ENCODE measurements around the gene TMEM179B.
A peak's percentile ranks its signal among the peaks of the same experiment; 100 is the strongest.
"Not testable (repeated sequence)": the region's sequence is repeated elsewhere in the genome, so short reads cannot be mapped to it uniquely, and the experiment has no call there.

Gene TMEM179B

DNA sequence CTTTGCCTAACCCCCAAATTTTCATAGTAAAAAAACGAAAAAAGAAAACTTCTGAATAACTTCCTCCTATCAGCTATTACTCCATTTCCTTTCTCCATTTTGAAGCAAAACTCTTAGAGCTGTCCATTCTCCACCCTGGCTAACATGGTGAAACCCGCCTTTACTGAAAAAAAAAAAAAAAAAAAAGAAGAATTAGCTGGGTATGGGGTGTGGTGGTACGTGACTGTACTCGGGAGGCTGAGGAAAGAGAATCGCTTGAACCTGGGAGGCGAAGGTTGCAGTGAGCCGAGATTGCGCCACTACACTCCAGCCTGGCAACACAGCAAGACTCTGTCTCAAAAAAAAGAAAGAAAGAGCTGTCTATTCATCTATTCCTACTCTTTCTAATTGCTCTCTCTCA lies 29.4 kb downstream of the TMEM179B start:
- no peak for DNase-seq
- Mint-ChIP-seq H3K4me3 (no peak overlapping the region), H3K27me3 (ENCODE audit: low read depth, poor library complexity) (no peaks in the 10 kb centered on the region)

DNA sequence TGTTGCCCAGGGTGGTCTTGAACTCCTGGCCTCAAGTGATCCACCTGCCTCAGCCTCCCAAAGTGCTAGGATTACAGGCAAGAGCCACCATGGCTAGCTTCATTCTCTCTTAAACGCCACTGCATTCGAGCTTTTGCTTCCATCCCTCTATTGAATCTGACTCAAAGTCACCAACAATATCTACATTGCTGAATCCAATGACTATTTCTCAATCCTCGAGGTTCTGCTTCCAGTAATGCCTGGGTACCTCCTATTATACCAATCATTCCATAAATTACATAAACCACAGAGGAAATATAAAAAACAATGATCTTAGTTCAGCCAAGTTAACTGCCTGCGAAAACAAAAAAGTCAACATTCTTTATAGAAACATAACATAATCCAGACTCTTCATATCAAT lies 29.9 kb downstream of the TMEM179B start:
- no peak overlapping the region for H3K27ac Mint-ChIP-seq
- no peak overlapping the region for H3K4me3 Mint-ChIP-seq
- TF ChIP-seq, protein P1, sequence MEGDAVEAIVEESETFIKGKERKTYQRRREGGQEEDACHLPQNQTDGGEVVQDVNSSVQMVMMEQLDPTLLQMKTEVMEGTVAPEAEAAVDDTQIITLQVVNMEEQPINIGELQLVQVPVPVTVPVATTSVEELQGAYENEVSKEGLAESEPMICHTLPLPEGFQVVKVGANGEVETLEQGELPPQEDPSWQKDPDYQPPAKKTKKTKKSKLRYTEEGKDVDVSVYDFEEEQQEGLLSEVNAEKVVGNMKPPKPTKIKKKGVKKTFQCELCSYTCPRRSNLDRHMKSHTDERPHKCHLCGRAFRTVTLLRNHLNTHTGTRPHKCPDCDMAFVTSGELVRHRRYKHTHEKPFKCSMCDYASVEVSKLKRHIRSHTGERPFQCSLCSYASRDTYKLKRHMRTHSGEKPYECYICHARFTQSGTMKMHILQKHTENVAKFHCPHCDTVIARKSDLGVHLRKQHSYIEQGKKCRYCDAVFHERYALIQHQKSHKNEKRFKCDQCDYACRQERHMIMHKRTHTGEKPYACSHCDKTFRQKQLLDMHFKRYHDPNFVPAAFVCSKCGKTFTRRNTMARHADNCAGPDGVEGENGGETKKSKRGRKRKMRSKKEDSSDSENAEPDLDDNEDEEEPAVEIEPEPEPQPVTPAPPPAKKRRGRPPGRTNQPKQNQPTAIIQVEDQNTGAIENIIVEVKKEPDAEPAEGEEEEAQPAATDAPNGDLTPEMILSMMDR (IDR thresholded peaks at IDR 0.05): no peak
- H3K27me3 Mint-ChIP-seq (ENCODE audit: low read depth, poor library complexity): no peaks in the 10 kb centered on the region
- no peaks in the 10 kb centered on the region for H3K4me1 Mint-ChIP-seq
- H3K36me3 Mint-ChIP-seq (ENCODE audit: low read depth): peaks cover 45% of the 10 kb centered on the region
- H3K9me3 Mint-ChIP-seq: no peaks in the 10 kb centered on the region
- DNase-seq: no peak

More for the DNA sequence above, 29.4 kb downstream of the TMEM179B start:
- H3K36me3 Mint-ChIP-seq (ENCODE audit: low read depth): peaks cover 44% of the 10 kb centered on the region
- H3K9me3 Mint-ChIP-seq: no peaks in the 10 kb centered on the region
- no peaks in the 10 kb centered on the region for H3K4me1 Mint-ChIP-seq
- TF ChIP-seq, protein P1 (IDR thresholded peaks at IDR 0.05): no peak
- no peak overlapping the region for H3K27ac Mint-ChIP-seq

DNA sequence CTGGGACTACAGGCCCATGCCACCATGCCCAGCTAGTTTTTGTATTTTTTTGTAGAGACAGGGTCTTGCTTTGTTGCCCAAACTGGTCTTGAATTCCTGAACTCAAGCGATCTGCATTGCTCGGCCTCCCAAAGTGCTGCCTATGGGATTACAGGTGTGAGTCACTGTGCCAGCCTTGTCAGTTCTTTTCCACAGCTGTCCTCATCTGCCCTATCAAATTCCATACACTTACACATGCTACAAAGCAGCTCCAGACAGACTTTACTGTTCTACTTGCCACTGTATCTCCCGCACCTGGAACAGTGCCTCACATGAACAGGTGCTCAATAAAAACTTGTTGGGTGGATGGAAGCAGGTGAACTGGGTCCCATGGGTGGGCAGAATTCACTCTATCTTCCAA lies 36.5 kb downstream of the TMEM179B start:
- H3K27me3 Mint-ChIP-seq (ENCODE audit: low read depth, poor library complexity): no peaks in the 10 kb centered on the region
- TF ChIP-seq, protein P1 (IDR thresholded peaks at IDR 0.05): no peak
- no peaks in the 10 kb centered on the region for H3K9me3 Mint-ChIP-seq
- H3K27ac Mint-ChIP-seq: peak overlapping the region; percentile 32
- H3K36me3 Mint-ChIP-seq (ENCODE audit: low read depth): peaks cover 65% of the 10 kb centered on the region
- H3K4me1 Mint-ChIP-seq: no peaks in the 10 kb centered on the region
- no peak overlapping the region for H3K4me3 Mint-ChIP-seq
- no peak for DNase-seq

DNA sequence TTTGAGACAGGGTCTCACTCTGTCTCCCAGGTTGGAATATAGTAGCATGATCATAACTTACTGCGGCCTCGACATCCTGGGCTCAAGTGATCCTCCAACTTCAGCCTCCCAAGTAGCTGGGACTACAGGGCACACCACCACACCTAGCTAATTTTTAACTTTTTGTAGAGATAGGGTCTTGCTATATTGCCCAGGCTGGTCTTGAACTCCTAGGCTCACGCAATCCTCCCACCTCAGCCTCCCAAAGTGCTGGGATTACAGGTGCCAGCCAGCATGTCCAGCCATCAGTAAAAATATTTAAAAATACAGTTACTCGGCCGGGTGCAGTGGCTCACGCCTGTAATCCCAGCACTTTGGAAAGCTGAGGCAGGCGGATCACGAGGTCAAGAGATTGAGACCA lies 40.9 kb downstream of the TMEM179B start:
- not testable (repeated sequence) for H3K27me3 Mint-ChIP-seq (ENCODE audit: low read depth, poor library complexity); DNase-seq; H3K9me3 Mint-ChIP-seq; H3K4me3 Mint-ChIP-seq; H3K27ac Mint-ChIP-seq
- H3K36me3 Mint-ChIP-seq (ENCODE audit: low read depth): peaks cover 33% of the 10 kb centered on the region
- H3K4me1 Mint-ChIP-seq: peaks cover 24% of the 10 kb centered on the region

DNA sequence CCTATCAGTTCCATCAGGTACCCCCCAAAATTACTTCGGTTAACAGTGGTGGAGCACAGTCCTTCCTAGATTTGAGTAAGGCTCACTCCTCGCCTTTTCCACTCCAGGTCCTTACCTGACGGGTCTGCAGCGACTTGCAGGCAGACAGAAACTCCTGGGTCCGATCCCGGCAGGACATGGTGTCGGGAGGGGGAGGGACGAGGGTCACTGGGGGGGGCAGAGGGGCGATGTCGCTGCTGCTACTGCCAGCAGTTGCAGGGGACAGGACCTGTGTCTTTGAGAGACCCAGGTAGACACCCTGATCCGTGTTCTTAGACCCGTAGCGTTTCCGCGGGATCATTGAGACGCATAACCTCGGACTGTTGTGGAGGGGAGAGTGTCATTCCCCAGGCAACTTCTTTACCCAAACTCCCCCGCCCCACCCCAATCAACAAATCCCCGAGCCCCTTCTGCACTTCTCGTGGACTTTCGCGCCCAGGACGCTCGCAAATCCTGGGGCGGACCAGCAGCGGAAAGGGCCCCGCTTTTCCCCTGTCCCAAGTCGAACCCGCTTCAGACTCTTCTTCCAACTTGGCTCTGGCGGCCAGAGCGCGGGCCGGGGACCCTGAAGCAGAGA lies 43.8 kb downstream of the TMEM179B start:
- peak overlapping the region; percentile 100 for H3K27ac Mint-ChIP-seq
- peak; percentile 73 for DNase-seq
- H3K4me1 Mint-ChIP-seq: peaks cover 32% of the 10 kb centered on the region
- H3K36me3 Mint-ChIP-seq (ENCODE audit: low read depth): peaks cover 32% of the 10 kb centered on the region
- no peaks in the 10 kb centered on the region for H3K27me3 Mint-ChIP-seq (ENCODE audit: low read depth, poor library complexity)
- TF ChIP-seq, protein P1 (IDR thresholded peaks at IDR 0.05): no peak
- H3K9me3 Mint-ChIP-seq: no peaks in the 10 kb centered on the region
- peak overlapping the region; percentile 95 for H3K4me3 Mint-ChIP-seq

DNA sequence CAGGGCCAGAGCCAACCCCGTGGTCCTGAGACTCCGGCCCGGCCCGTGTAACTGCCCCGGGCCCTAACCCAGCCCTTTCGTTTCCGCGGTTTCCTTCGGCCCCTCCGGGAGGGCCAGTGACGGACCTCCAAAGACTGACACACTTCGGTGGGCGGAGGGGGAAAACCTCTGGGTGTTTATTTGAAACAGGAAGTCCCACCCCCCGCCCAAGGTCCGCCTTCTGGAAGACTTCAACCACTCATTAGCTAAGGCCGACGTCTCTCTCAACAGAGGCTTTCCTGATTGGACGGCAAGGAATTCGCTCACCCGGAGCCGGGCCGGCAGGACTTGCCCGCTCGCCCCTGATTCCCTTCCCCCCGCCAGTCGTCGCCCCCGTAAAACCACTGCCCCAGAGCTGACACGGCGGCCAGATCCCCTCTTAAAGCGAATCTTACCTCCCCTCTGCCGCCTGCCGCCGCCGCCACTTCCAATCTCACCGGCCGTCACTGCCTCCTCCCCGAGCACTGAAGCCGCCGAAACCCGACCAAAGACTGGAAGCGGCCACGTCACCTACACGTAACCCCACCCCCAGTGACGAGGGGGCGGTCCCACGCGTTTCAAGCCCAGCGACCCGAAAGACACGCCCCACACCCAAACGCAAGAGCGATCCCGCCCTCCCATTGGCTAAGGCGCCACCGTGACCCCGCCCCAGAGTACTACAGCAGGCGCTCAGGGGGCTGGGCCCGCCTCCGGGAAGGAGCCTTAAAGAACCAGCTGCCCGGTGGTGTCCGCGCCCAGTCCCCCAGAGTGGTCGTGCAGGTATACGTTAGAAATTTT lies 44.5 kb downstream of the TMEM179B start, which contains the start of gene STX5:
TSS of gene STX5 (minus strand) at position 532 of the 816 bp plus-strand sequence. CDS start 808 bp downstream, outside the sequence.
- no peaks in the 10 kb centered on the region for H3K9me3 Mint-ChIP-seq
- H3K36me3 Mint-ChIP-seq (ENCODE audit: low read depth): peaks cover 36% of the 10 kb centered on the region
- H3K27me3 Mint-ChIP-seq (ENCODE audit: low read depth, poor library complexity): peaks cover under 1% of the 10 kb centered on the region
- DNase-seq: peak; percentile 99
- TF ChIP-seq, protein P1 (IDR thresholded peaks at IDR 0.05): no peak
- peaks cover 32% of the 10 kb centered on the region for H3K4me1 Mint-ChIP-seq
- H3K4me3 Mint-ChIP-seq: peak within 1 kb of the TSS; percentile 95
- H3K27ac Mint-ChIP-seq: peak within 1 kb of the TSS; percentile 100

All from nephron progenitor cell (in vitro differentiated cells).